Inflammatory macrophage (primary cell): ENCODE measurements around the gene UBE4B.
"Not testable (repeated sequence)": the region's sequence is repeated elsewhere in the genome, so short reads cannot be mapped to it uniquely, and the experiment has no call there.

ENCODE experiments used
- DNase-seq, 2 donors: peaks; one replicate each; pipeline ENCODE4 v3.0.0-alpha.2; 2020 to 2022

The UBE4B gene

DNA sequence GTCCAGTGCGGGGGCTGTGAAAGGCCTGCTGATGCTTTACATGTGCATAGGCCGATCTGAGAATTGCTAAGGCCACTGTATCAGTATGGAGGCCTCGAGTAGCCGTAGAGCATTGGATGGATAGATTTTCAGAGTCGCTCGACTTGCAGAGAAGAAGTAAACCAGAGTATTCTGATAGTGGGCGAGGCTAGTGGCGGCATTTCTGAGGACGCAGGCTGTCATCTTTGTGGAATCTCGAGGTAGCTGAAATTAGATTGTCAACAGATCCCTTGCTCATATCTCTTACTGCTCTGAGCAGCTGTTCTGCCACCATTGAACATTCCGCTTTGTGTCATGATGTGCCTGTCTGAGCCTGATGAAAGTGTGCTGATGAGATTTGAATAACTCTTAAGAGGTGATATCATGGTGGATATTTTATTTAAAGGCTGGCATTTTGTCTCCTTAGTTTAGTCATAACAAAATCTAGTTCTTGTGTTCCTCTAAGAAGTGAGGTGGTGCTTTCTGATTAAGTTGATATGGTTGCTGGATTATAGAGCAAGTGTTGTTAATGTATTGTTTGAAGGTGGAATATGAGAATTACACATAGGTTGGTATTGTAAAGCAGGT lies 179.2 kb downstream of the UBE4B start:
- no peak for DNase-seq

DNA sequence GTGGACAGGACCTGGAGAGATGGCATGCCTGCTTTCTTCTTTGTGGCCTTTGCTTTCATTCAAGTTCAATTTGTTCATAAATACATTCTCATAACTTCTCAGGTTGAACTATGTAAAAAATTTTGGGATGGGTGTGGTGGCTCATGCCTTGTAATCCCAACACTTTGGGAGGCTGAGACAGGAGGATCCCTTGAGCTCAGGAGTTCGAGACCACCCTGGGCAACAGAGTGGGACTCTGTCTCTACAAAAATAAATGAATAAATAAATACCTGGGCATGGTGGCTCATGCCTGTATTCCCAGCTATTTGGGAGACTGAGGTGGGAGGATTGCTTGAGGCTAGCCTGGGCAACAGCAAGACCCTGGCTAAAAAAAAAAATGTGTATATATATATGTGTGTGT lies 179.7 kb downstream of the UBE4B start:
- no peak for DNase-seq

DNA sequence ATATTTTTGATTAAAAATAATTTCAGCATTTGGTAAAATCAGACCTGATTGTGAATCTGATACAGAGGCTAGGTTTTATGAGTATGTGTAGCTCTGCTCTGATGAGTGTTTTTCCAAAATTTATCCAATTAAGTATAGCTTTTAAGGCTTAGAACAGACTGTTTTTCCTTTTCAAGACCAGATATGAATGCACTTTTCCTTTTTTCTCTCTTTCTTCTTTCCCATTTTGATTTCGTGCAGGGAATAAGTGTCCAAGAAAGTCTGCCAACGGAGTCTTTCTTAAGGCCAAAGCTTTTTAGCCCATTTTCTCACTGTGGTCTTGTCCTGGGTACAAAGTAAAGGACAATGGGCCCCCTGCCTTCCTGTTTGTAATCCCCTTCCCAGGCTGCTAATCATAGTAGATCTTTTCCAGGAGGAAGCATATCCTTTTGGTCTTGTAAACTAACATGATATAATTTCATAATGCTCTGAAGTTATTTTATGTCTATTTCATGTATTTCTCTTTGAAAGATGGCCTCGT lies 180.5 kb downstream of the UBE4B start:
- no peak for DNase-seq

DNA sequence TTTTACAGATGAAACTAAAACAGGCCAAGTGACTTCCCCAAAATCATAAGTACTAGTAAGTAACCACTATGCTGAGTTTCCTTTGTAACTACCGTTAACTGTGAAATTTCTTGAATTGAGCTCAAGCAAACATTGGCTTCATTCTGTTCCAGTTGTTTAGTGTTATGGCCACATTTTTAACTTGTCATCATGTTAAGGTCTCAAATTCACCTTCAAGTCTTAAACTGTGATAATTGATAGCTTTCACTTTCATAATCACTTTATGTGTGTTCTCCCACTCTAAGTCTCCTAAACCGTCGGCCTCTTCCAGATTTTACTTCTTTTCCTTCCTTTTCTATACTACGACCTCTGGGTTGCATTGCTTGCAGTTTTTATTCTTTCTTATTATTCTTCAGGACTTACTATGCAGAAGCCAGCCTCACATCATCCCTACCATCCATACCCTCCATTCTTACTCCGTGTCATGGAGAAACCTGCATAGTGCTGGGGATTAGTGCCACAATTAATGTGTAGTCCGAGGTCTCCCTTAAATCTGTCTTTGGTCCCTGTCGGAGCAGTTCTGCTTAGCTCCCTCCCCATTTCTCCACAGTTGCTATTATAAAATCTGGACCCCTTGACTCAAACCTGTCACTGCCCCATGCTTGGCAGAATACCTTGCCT lies 183.5 kb downstream of the UBE4B start:
- peak in 1 of 2 donors; percentile 41 for DNase-seq

DNA sequence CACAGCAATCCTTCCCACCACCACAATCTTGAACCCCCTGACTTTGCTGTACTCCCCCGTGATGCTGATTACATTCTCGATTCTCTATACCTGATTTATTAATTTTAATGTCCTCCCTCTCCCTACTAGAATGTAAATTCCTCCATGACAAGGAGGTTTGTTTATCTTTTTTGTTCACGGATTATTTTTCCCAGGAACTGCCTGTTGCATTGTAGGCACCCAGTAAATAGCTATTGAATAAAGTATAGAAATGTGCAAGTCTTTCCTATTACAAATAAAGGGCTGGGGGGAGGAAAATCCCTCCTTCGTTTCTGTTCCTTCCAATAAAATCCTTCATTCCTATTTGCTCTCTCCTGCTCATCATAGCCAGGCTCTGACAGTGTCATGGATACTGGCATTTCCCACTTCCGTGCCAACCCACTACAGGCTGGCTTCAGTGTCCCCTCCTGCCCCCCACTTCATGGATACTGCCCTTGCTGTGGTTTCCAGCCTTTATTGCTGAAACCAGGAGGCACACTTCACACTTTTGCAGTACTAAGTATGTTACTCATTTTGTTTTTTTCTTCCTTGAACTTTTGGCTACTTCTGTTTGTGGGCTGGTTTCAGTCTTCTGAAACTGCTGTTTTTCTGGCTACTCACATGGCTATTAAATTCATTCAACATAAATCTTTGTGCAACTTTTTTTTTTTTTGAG lies 185.1 kb downstream of the UBE4B start:
- peak; percentile 69 to 83 for DNase-seq

DNA sequence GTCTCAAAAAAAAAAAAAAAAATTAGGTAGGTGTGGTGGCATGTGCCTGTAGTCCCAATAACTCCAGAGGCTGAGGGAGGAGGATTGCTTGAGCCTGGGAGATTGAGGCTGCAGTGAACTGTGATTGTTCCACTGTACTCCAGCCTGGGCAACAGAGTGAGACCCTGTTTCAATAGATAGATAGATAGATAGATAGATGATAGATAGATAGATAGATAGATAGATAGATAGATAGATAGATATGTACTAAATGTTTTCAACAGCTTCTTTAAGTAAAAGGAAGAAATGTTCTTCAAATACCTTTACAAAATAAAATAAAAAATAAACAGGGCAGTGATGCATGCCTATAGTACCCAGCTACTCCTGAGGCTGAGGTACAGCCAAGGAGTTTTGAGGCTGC lies 187.4 kb downstream of the UBE4B start:
- DNase-seq = no peak

DNA sequence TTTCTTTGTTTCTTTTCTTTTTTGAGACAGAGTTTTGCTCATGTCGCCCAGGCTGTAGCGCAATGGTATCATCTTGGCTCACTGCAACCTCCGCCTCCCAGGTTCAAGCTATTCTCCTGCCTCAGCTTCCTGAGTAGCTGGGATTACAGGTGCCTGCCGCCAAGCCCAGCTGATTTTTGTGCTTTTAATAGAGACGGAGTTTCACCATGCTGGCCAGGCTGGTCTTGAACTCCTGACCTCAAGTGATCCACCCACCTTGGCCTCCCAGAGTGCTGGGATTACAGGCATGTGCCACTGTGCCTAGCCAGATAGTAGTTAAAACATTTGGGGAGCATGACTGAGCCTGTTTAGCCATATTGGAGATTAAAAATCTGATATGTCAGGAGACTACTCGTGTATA lies 187.9 kb downstream of the UBE4B start:
- DNase-seq = not testable (repeated sequence)

DNA sequence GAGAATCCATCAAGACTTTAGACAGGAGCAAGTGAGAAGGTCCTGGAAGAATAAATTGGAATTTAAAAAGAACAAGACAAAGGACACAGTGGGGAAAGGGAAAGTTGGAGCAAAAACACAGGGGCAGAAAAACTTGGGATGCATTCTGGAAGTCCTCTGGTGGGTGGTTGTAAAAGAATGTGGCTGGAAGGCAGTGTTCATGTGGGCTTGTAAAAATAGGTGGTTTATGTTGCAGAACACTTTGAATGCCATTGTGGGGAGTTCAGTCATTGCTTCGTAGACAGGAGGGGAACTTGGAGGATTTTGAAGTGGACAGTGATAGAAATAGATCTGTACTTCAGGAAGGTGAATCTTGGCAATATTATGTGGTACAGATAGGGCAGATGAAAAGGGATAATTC lies 192.8 kb downstream of the UBE4B start:
- DNase-seq = no peak

DNA sequence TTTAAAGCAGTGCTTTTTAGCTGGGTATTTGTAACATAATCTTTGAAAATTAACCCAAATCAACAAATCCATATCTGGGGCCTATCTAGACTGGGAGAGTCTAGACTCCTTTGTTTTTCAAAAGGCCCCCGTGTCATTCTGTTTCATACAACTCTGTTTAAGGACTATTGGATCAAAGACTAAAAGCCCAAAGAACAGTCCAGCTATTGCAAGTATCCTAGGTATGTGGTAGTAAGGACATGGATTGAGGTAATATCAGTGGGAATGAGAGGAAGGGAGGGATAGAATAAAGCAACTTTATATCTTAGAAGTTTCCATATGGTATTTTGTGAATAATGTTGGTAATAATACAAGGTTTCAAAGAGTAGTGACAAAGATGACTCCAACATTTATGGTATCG lies 195.8 kb downstream of the UBE4B start:
- no peak for DNase-seq

DNA sequence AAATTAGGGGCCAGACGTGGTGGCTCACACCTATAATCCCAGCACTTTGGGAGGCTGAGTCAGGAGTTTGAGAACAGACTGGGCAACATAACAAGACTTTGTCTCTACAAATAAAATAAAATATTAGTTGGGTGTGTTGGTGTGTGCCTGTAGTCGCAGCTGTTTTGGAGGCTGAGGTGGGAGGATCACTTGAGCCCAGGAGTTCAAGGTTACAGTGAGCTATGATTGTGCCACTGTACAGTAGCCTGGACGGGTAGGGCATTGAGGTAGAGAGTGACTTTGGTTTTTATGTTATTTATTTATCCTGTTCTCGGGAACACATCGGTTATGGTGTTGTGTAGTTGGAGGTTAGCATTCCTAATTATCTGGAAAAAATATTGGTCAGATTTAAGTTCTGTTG lies 197.1 kb downstream of the UBE4B start:
- DNase-seq = no peak
